Measurements from ENCODE around the gene MYOC. TPM values are rescaled to one million over a fixed set of nuclear protein-coding genes. Genes with fewer than 3 reads are reported as not detected.
A peak's percentile ranks its signal among the peaks of the same experiment; 100 is the strongest.
"Not testable (repeated sequence)": the region's sequence is repeated elsewhere in the genome, so short reads cannot be mapped to it uniquely, and the experiment has no call there.

Gene MYOC
- polyA plus RNA-seq, 10 donors = 1.7 to 8.6 (median 4.3) TPM

GRCh38 chr1:171654201-171654941 lies 1.9 kb upstream of the MYOC start:
- DNase-seq = peak; percentile 37 to 72 (median 42)

DNA sequence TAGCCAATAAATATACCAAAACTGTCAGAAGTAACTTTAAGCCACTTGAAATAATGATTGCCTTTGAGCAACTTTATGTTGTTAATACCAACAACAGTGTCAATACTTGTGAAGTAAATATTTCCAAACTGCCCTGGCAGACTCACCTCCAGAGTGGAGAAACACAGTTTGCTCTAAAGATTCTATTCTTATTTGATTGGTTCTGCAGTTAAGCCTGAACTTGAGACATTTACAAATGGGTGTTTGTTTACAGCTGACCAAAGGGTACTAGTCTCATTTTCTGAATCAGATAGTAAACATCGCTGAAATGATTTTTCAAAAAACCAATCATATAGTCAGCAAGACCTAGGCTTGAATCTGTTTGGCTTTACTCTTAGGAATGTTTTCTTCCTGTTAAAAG lies 1.3 kb upstream of the MYOC start:
- DNase-seq = no peak

GRCh38 chr1:171646249-171646560 lies 6.3 kb downstream of the MYOC start:
- no peak for DNase-seq

- peak; percentile 61 to 95 (median 94) for DNase-seq
Observed at GRCh38 chr1:171645553-171646248, 6.8 kb downstream of the MYOC start.

GRCh38 chr1:171644805-171645483 lies 7.5 kb downstream of the MYOC start:
- DNase-seq = peak; percentile 85 to 95 (median 92)

GRCh38 chr1:171643156-171643555 lies 9.3 kb downstream of the MYOC start:
- no peak for DNase-seq

GRCh38 chr1:171642197-171642596 lies 10.3 kb downstream of the MYOC start:
- DNase-seq = no peak

- DNase-seq = no peak
Observed at GRCh38 chr1:171641076-171641864, 11.2 kb downstream of the MYOC start.

DNA sequence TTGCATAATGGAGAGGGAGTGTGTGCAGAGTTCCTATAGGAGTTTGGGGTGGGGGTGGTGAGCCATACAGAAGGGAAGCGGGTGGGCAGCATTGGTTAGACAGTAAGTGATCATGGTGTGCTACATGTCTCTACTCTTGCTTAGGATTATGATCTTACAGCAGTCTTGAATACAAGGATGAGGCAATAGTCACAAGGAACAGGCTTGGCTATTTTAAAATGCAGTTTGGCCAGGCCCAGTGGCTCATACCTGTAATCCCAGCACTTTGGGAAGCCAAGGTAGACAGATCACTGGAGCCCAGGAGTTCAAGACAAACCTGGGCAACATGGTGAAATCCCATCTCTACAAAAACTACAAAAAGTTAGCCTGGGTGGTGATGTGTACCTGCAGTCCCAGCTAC lies 12.3 kb downstream of the MYOC start:
- DNase-seq = no peak

DNA sequence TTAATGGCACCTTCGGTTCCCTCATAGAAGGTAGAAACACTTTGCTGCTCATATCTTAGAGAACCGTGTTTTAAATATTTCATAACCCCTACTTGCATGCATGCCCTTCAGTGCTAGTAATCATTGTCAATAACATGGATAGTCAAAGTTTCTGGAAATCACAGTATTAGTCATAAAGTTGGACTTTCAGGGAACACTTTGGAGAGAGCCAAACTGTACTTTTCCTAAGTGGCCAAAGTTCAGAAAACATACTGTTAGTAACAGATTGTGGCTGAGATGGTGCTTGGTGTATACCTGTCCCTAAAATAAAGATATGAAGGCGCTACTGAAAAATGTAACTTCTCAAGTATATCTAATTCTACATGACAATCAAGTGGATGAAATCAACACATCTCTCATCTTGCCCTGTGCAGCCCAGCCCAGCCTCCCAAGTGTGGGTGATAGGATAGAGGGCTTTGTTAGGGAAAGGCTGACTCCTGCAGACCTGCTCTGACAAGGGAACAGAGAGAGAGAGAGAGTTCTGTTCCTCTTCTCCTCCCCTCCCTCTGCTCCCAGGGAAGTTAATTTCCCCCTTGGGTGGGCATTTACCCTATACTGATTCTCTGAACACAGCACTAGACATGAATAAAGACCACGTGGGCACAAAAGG lies 14.4 kb downstream of the MYOC start:
- DNase-seq = no peak

- DNase-seq = no peak
Observed at GRCh38 chr1:171636141-171636540, 16.3 kb downstream of the MYOC start.

- DNase-seq = no peak
Observed at GRCh38 chr1:171635661-171636060, 16.8 kb downstream of the MYOC start.

DNA sequence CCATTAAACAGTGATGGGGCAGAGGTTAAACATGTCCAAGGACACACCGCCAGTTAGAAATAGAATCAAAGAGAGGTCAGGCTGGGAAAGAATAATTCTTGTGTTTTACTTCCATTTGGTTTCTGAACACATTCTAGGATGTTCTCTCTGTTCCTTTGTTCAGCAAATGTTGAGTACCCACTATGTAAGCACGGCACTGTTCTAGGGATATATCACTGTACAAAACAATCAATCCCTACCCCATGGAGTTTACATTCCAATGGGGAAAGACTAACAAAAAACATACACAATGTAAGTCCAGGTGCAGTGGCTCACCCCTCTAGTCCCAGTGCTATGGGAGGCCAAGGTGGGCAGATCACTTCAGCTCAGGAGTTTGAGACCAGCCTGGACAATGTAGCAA lies 24.3 kb downstream of the MYOC start:
- DNase-seq = no peak

DNA sequence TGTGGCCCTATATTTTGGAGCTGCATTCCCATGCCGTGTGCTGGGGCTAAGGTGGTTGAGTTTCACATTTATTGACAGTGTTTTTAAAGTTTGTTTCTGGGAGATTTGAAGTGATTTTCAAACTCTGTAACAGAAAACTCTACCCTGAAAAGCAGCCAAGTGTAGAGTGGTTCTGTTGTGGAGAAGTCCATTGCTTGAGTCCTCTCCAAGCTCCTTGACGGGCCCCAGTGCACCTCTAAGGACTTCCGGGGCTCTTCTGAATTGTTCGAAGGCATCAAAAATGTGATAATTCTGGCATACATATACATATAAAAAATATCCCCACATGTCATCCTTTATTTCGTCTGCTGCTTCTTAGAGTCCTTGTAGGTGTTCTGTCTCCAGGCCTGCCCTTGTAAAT lies 25.5 kb downstream of the MYOC start:
- DNase-seq = no peak

DNA sequence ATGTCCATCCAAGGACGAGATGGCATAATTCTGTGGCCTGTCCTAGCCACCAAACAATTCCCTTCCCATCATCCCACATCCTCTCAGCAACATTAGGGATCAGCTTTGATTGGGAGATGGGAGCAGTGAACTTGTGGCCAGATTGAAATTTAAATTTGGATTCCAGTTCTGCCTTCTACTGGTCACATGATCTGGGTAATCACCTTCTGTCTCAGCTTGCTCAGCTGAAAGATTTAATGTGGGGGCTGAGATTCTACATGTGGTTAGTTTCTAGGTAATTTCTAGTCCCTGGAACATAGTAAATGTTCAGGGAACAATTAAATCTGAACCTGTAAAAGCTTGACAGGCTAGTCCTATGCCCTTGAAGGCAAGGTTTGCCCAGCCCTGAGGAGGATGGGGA lies 27.3 kb downstream of the MYOC start:
- DNase-seq = no peak

DNA sequence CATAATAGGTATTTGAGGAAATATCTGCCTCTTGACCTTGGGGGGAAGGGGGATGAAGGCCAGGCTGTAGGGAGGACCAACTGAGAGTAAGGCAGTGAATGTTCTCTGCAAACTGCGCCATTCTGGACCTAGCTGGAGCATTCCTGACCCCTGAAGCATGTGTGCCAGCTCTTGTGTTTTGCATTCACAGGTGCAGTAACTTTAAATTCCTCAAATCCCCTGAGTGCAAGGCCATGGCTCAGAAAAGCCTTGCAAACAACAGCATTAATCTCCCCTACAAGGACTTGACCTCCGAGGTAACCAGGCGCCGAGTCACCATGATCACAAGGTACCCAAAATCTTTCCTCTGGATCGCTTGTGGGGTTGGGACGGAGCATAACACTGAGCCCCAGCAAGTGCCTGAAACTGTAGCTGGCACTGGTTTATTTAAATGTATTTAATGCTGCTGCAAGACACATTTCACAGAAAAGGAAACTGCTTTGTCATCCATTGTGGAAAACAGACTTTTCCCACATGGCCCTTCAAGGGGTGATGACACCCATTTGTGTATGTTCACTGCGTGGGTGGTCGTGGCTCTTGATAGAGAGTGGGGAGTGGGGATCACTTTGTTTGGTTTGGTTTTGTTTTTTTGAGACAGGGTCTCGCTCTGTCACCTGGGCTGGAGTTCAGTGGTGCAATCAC lies 28.7 kb downstream of the MYOC start:
- DNase-seq = no peak

DNA sequence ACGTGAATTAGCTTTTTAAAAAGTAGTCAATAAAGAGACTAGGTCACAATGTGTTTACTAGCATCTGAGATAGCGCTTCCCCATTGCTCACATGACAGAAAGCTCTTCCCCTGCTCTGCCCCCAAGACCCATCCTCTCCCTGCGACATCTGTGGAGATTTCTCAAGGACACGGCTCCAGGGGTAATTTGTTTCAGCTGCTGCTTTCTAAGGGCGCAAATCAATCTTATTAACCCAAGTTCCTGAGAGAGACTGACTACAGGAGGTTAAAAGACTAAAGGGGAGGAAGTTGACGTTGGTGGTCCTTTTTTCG lies 30.4 kb downstream of the MYOC start, which contains the start of gene MYOCOS:
Gene MYOCOS (plus strand): TSS at position 92 of the 311 bp plus-strand sequence. CDS start 1,641 bp downstream, outside the sequence.
- no peak for DNase-seq

DNA sequence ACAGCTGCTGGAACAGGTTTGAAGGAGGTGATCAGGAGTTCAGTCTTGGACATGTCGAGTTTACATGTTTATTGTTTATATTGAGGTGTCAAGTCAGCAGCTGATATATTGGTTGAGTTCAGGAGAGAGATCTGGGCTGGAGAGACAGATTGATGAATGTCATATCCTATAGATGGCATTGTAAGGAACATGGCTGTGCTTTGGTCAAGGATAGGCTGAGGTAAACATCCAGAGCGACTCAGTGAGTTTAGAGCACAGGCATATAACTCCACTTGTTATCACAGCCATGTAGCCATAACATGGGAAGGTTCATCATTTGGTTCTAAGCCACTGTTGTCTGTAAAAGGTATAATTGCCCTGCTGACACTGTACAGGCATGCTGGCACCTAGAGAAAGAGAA lies 35.9 kb downstream of the MYOC start:
- no peak for DNase-seq

DNA sequence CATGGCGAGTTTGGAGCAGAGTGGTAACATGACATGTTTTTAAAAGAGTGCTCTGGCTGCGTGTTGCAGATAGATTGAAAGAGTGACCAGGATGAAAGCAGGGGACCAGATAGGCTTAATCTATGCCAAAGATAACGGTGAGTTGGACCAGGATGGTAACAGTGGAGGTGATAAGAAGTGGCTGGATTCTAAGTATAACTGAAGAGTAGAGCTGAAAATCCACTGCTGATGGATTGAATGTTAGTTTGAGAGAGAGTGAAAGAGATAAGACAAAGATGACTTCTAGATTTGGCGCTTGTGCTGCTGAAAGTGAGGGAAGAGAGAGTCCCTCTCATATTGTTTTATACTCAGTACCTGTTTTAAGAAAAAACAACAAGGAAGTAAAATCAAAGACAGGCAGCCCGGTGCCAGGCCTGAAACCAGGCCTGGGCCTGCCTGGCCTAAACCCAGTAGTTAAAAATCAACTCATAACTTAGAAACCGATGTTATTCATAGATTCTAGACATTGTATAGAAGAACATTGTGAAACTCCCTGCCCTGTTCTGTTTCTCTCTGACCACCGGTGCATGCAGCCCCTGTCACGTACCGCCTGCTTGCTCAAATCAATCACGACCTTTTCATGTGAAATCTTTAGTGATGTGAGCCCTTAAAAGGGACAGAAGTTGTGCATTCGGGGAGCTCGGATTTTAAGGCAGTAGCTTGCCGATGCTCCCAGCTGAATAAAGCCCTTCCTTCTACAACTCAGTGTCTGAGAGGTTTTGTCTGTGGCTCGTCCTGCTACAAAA lies 37.2 kb downstream of the MYOC start:
- not testable (repeated sequence) for DNase-seq

DNA sequence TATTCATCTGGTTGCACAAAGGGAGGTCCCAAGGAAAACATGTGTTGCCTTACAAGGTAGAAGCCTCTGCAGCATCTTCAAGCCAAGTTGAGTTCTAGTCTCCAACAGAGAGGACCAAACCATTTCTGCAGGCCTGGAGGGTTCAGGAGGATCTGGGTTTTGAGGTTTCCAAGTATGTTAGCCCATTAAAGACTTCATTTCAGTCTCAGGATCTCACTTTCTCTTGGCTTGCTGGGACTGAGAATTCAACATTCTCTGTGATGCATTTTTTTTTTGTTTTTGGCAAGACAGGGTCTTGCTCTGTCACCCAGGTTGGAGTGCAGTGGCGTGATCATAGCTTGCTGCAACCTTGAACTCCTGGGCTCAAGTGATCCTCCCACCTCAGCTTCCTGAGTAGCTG lies 39.2 kb downstream of the MYOC start:
- no peak for DNase-seq

Measured in muscle of back (tissue), 11 donors.